ENCODE results near the gene TNFRSF8.

DNA sequence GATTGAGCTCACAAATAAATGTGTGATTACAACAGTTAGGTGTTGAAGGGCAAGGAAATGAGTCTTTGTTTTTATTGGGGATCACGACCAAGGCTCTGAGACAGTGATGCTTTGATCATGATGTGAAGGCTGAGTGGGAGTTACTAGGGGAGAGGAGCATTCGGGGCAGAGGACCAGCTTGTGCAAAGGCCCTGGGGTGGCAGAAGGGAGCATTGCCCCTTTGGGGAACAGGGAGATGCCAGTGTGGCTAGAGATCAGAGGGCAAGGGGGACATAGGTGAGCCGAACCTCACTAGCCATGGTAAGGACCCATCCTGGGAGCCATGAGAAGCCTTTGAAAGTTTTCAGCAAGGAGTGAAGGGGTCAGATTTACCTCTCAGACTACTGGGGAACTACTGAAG lies 31.1 kb downstream of the TNFRSF8 start:
- TF ChIP-seq, protein P1, sequence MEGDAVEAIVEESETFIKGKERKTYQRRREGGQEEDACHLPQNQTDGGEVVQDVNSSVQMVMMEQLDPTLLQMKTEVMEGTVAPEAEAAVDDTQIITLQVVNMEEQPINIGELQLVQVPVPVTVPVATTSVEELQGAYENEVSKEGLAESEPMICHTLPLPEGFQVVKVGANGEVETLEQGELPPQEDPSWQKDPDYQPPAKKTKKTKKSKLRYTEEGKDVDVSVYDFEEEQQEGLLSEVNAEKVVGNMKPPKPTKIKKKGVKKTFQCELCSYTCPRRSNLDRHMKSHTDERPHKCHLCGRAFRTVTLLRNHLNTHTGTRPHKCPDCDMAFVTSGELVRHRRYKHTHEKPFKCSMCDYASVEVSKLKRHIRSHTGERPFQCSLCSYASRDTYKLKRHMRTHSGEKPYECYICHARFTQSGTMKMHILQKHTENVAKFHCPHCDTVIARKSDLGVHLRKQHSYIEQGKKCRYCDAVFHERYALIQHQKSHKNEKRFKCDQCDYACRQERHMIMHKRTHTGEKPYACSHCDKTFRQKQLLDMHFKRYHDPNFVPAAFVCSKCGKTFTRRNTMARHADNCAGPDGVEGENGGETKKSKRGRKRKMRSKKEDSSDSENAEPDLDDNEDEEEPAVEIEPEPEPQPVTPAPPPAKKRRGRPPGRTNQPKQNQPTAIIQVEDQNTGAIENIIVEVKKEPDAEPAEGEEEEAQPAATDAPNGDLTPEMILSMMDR (IDR thresholded peaks at IDR 0.05): no peak
- TF ChIP-seq POLR2A (IDR thresholded peaks at IDR 0.05): no peak

Measured in thyroid gland (tissue), 4 donors.